Neuronal stem cell (in vitro differentiated cells): ENCODE measurements around the gene MOK.

Experiments used
- DNase-seq: peaks from one replicate; pipeline ENCODE4 v3.0.0-alpha.2; 2013; ENCODE audit warnings: low spot score
- H2AFZ ChIP-seq: one replicate; pipeline ENCODE4 v1.6.1; 2013; ENCODE audit warnings: mild to moderate bottlenecking, low read length, inconsistent platforms
- H2AK5ac ChIP-seq: 2 replicates; pipeline ENCODE4 v1.6.1; 2013; ENCODE audit warnings: low read depth, mild to moderate bottlenecking, inconsistent platforms, low read length, moderate library complexity, mixed read lengths
- H2BK120ac ChIP-seq: 2 replicates; pipeline ENCODE4 v1.6.1; 2013; ENCODE audit warnings: low read depth, mild to moderate bottlenecking, inconsistent platforms, low read length, moderate library complexity, mixed read lengths
- H2BK12ac ChIP-seq: one replicate; pipeline ENCODE4 v1.6.1; 2013; ENCODE audit warnings: low read length, inconsistent platforms
- H2BK15ac ChIP-seq: 2 replicates; pipeline ENCODE4 v1.6.1; 2013; ENCODE audit warnings: mild to moderate bottlenecking, low read length, inconsistent platforms, mixed read lengths
- H2BK5ac ChIP-seq: one replicate; pipeline ENCODE4 v1.6.1; 2013; ENCODE audit warnings: inconsistent platforms, mild to moderate bottlenecking, low read length, moderate library complexity
- H3K14ac ChIP-seq: one replicate; pipeline ENCODE4 v1.6.1; 2013; ENCODE audit warnings: low read length, inconsistent platforms
- H3K18ac ChIP-seq: 2 replicates; pipeline ENCODE4 v1.6.1; 2013; ENCODE audit warnings: low read length, inconsistent platforms
- H3K23ac ChIP-seq: 2 replicates; pipeline ENCODE4 v1.6.1; 2013; ENCODE audit warnings: low read depth, mild to moderate bottlenecking, mixed read lengths, low read length, inconsistent platforms; ENCODE audit not compliant: poor library complexity
- H3K27ac ChIP-seq: replicated peaks from 3 replicates; pipeline ENCODE4 v1.5.1; 2013; ENCODE audit warnings: low read length, inconsistent platforms
- H3K27me3 ChIP-seq, 3 experiments: 2 replicates each; pipeline ENCODE4 v1.6.1; 2013; ENCODE audit warnings: low read length in 3 of 3, mild to moderate bottlenecking in 2 of 3, inconsistent platforms in 1 of 3, low read depth in 1 of 3, mixed read lengths in 1 of 3, moderate library complexity in 1 of 3; ENCODE audit not compliant: control insufficient read depth in 3 of 3, insufficient read depth in 3 of 3
- H3K36me3 ChIP-seq, 2 donors: replicated peaks in 1 of 2; 2 replicates each; pipeline ENCODE4 v1.6.1; 2013; ENCODE audit warnings: low read length in 2 of 2; ENCODE audit not compliant: control insufficient read depth in 2 of 2, insufficient read depth in 2 of 2
- H3K4ac ChIP-seq: 2 replicates; pipeline ENCODE4 v1.6.1; 2013; ENCODE audit warnings: inconsistent platforms, mild to moderate bottlenecking, low read length, moderate library complexity
- H3K4me1 ChIP-seq, 2 donors: 1 replicate in 1 of 2; 2 replicates in 1 of 2; pipeline ENCODE4 v1.6.1; 2013; ENCODE audit warnings: low read length in 2 of 2, low read depth in 1 of 2; ENCODE audit not compliant: control insufficient read depth in 2 of 2, insufficient read depth in 1 of 2
- H3K4me2 ChIP-seq: one replicate; pipeline ENCODE4 v1.6.1; 2013; ENCODE audit warnings: mild to moderate bottlenecking, low read length, inconsistent platforms; ENCODE audit not compliant: insufficient read depth, poor library complexity, severe bottlenecking
- H3K4me3 ChIP-seq, 2 donors: 2 replicates each; pipeline ENCODE4 v1.5.1; 2013; ENCODE audit warnings: low read length in 2 of 2, mild to moderate bottlenecking in 2 of 2, inconsistent platforms in 1 of 2, moderate library complexity in 1 of 2
- H3K79me1 ChIP-seq: one replicate; pipeline ENCODE4 v1.6.1; 2013; ENCODE audit warnings: low read depth, mild to moderate bottlenecking, inconsistent platforms, low read length, moderate library complexity
- H3K9ac ChIP-seq: one replicate; pipeline ENCODE4 v1.6.1; 2013; ENCODE audit warnings: mild to moderate bottlenecking, low read depth, low read length, inconsistent platforms; ENCODE audit not compliant: poor library complexity
- H3K9me3 ChIP-seq, 2 donors: replicated peaks in 1 of 2; 2 replicates each; pipeline versions ENCODE3 to v1.6.1; 2013; ENCODE audit warnings: low read length in 2 of 2, mild to moderate bottlenecking in 2 of 2, inconsistent platforms in 1 of 2, low read depth in 1 of 2, mixed read lengths in 1 of 2, moderate library complexity in 1 of 2; ENCODE audit not compliant: control insufficient read depth in 2 of 2, insufficient read depth in 1 of 2
- H4K8ac ChIP-seq: one replicate; pipeline ENCODE4 v1.6.1; 2013; ENCODE audit warnings: low read depth, mild to moderate bottlenecking, inconsistent platforms, low read length, moderate library complexity
- H4K91ac ChIP-seq: one replicate; pipeline ENCODE4 v1.6.1; 2013; ENCODE audit warnings: low read length, low read depth, mild to moderate bottlenecking, inconsistent platforms; ENCODE audit not compliant: poor library complexity
- WGBS, 2 donors: extraction: QIAGEN DNeasy Blood & Tissue Kit; methylation state at CpG; one replicate each; pipeline ENCODE4 v1.1.7; 2013; ENCODE audit warnings: missing lambda C conversion rate in 2 of 2, mixed read lengths in 1 of 2; ENCODE audit not compliant: insufficient read length in 2 of 2, insufficient replicate concordance in 1 of 2; ENCODE audit errors: extremely low coverage in 2 of 2; 5-methylcytosine and 5-hydroxymethylcytosine counted together

Gene MOK

GRCh38 chr14:102264775-102265174 is 40.2 kb downstream of the MOK start:
- Histone ChIP-seq H2BK15ac (no peak overlapping the region), H4K91ac (no peak overlapping the region), H3K4me3 (no peak overlapping the region), H2AFZ (no peak overlapping the region), H3K4me1 (peaks cover 3 to 7% of the 10 kb centered on the region in 2 donors), H3K79me1 (no peaks in the 10 kb centered on the region), H4K8ac (no peak overlapping the region), H3K36me3 (no peaks in the 10 kb centered on the region), H3K14ac (no peak overlapping the region), H3K9ac (no peak overlapping the region), H3K4ac (no peak overlapping the region), H3K18ac (no peak overlapping the region), H2BK12ac (no peak overlapping the region), H3K27me3 (no peaks in the 10 kb centered on the region), H2BK5ac (no peak overlapping the region), H3K23ac (no peak overlapping the region), H3K4me2 (no peak overlapping the region), H3K27ac (no peak overlapping the region), H2AK5ac (no peak overlapping the region), H3K9me3 (no peaks in the 10 kb centered on the region), H2BK120ac (no peak overlapping the region)
- no peak for DNase-seq
- no CpG with 5 or more reads among the region's 4 CpGs for WGBS, 2 donors

DNA sequence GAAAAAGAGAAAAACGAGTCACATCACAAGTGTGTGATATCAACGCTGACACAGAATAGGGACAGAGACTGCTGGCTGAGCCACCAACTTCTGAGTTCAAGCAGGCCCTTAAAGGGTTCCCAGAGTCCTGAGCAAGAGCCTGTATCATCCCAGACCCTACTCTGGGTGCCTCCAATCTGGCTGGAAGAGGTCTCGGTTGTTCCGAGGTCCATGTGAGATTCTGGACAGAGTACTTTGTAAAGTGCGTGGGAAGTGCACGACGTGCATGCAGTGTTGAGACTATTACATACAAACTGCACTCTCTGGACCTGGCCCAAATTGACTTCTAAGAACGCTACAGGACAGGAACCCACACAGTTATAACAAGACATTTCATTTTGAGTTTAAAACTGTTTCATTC is 40.6 kb downstream of the MOK start:
- H4K91ac ChIP-seq: no peak overlapping the region
- no CpG with 5 or more reads among the region's 8 CpGs for WGBS, 2 donors

GRCh38 chr14:102262929-102263462 is 42.0 kb downstream of the MOK start:
- Histone ChIP-seq H3K4me1 (peaks cover 3 to 7% of the 10 kb centered on the region in 2 donors), H2AFZ (peak overlapping the region; percentile 89), H4K91ac (no peak overlapping the region), H4K8ac (no peak overlapping the region), H2BK5ac (no peak overlapping the region), H3K9ac (no peak overlapping the region), H3K27me3 (no peaks in the 10 kb centered on the region), H2BK12ac (no peak overlapping the region), H2BK15ac (no peak overlapping the region), H3K4me2 (peak overlapping the region; percentile 28), H2BK120ac (no peak overlapping the region), H3K9me3 (no peaks in the 10 kb centered on the region), H2AK5ac (no peak overlapping the region), H3K14ac (no peak overlapping the region), H3K79me1 (peaks cover 2% of the 10 kb centered on the region), H3K23ac (no peak overlapping the region), H3K4ac (no peak overlapping the region), H3K36me3 (no peaks in the 10 kb centered on the region), H3K18ac (peak overlapping the region; percentile 5), H3K27ac (peak overlapping the region; percentile 91), H3K4me3 (no peak overlapping the region)
- peak; percentile 35 for DNase-seq
- no CpG with 5 or more reads among the region's 7 CpGs for WGBS, 2 donors

More for the DNA sequence above, 40.6 kb downstream of the MOK start:
- no peaks in the 10 kb centered on the region for H3K36me3 ChIP-seq
- no peak overlapping the region for H2AK5ac ChIP-seq
- no peaks in the 10 kb centered on the region for H3K79me1 ChIP-seq
- H3K4me3 ChIP-seq: no peak overlapping the region
- H3K23ac ChIP-seq: no peak overlapping the region
- no peak overlapping the region for H3K18ac ChIP-seq
- peaks cover 3 to 7% of the 10 kb centered on the region in 2 donors for H3K4me1 ChIP-seq
- no peak overlapping the region for H4K8ac ChIP-seq
- no peaks in the 10 kb centered on the region for H3K27me3 ChIP-seq
- H3K9me3 ChIP-seq: no peaks in the 10 kb centered on the region
- no peak overlapping the region for H3K14ac ChIP-seq
- no peak overlapping the region for H2BK12ac ChIP-seq
- no peak overlapping the region for H2BK5ac ChIP-seq
- H3K4ac ChIP-seq: no peak overlapping the region
- H2BK15ac ChIP-seq: no peak overlapping the region
- no peak overlapping the region for H2AFZ ChIP-seq
- H3K9ac ChIP-seq: no peak overlapping the region
- no peak overlapping the region for H3K4me2 ChIP-seq
- no peak for DNase-seq
- no peak overlapping the region for H2BK120ac ChIP-seq
- H3K27ac ChIP-seq: no peak overlapping the region

GRCh38 chr14:102258136-102258535 is 46.8 kb downstream of the MOK start:
- peaks cover 3% of the 10 kb centered on the region for H3K79me1 ChIP-seq
- H3K14ac ChIP-seq: no peak overlapping the region
- no peak overlapping the region for H4K8ac ChIP-seq
- H3K18ac ChIP-seq: no peak overlapping the region
- no peak overlapping the region for H2BK120ac ChIP-seq
- H3K4ac ChIP-seq: no peak overlapping the region
- no peak overlapping the region for H3K27ac ChIP-seq
- WGBS, 2 donors: no CpG with 5 or more reads among the region's 6 CpGs
- no peak overlapping the region for H2AFZ ChIP-seq
- H2BK12ac ChIP-seq: no peak overlapping the region
- H3K4me2 ChIP-seq: no peak overlapping the region
- no peak overlapping the region for H2AK5ac ChIP-seq
- DNase-seq: no peak
- H3K27me3 ChIP-seq: no peaks in the 10 kb centered on the region
- no peak overlapping the region for H2BK5ac ChIP-seq
- no peak overlapping the region for H3K4me3 ChIP-seq
- H3K4me1 ChIP-seq: peaks cover 3 to 6% of the 10 kb centered on the region in 2 donors
- H3K9me3 ChIP-seq: no peaks in the 10 kb centered on the region
- no peak overlapping the region for H3K9ac ChIP-seq
- no peaks in the 10 kb centered on the region for H3K36me3 ChIP-seq
- H4K91ac ChIP-seq: no peak overlapping the region
- H2BK15ac ChIP-seq: no peak overlapping the region
- no peak overlapping the region for H3K23ac ChIP-seq
